Right ventricle myocardium inferior (tissue), 1 donor: Measurements from ENCODE around the gene BACH2. TPM values are rescaled to one million over a fixed set of nuclear protein-coding genes. Genes with fewer than 3 reads are reported as not detected.
A peak's percentile ranks its signal among the peaks of the same experiment; 100 is the strongest.
"Not testable (repeated sequence)": the region's sequence is repeated elsewhere in the genome, so short reads cannot be mapped to it uniquely, and the experiment has no call there.

Source experiments
- ATAC-seq: fragments of 200-7000 bp; cut with Tn5 transposase; one replicate; pipeline ENCODE4 v1.9.1; 2020; ENCODE audit warnings: mild to moderate bottlenecking, moderate library complexity
- DNase-seq: peaks from one replicate; pipeline ENCODE4 v3.0.0; 2021; ENCODE audit errors: missing footprints
- intact Hi-C: fragments of 100-400 bp; cut with DNase I; formaldehyde crosslinking; loops from one replicate; pipeline ENCODE4 v1.11.0; 2022
- total RNA-seq: library from RNA; stranded (reverse); fragmentation: NEBNext Ultra II Directional; extraction: Animal tissue kit (Norgen Biotek cat#: 25700); gene quantifications from one replicate; pipeline ENCODE4 v1.2.1, GENCODE V29; 2021
- donor health status: DM: no; HTN: yes; CAD: no; lungs with severe emphysema.

BACH2 gene
- total RNA-seq, 1 donor from 2014 or later = 2.2 TPM

DNA sequence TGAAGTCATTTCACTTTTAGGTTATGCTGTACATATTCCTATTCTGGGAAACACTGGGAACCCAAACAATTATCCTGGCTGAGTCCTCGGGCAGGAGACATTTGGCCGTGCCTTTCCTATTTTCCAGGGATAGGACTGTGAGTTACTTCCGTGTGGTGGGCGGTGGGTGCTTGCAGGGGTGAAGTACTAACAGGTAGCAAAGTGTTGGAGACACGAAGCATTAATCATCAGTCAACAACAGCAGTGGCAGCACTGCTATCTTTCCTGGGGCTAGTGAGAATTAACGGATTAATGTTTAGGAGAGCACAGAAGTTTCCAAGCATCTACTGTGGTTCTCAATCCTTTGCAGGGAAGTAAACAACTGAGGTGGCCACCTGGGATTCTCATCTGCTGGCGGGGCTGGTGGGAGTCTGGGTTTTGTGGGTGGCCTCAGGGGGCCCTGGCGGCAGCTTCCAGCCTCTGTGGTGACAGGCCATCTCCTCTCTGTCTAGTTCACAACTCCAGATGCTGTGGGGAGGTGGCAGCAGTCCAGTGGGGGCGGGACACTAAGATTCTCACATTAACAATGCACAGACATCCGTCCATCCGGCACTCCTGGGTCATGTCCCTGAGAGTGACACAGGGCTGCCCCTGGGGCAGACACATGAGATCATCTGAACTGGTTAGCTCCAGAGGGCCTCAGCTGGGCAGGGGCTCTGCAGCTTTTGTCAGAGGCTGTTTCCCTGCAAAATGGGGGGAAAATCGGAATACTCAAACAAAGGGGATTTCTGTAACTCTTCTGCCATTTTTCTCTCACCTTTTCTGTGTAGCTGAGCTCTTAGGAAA lies 311.5 kb downstream of the BACH2 start:
- peak; percentile 85 for ATAC-seq
- intact Hi-C loops = no loop called here
- peak; percentile 82 for DNase-seq

DNA sequence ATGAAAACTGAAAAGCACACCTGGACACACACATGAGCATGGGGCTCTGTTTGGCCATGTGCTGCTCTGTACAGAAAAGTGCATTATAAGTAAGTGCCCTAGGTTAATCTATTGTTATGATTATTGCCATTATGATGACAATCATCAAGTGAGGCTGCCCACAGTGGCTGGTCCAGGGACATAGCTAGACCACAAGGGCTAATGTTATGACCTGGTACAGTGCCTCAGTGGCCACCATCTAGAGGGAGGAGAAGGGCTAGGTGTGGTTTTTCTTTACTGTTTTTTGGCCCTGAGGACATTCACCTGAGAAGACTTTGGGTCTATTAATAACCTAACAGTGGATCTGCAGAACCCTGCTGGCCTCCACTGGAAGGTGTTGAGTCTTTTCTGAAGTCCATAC lies 316.3 kb downstream of the BACH2 start:
- ATAC-seq = no peak
- intact Hi-C loops = no loop called here
- DNase-seq = no peak

DNA sequence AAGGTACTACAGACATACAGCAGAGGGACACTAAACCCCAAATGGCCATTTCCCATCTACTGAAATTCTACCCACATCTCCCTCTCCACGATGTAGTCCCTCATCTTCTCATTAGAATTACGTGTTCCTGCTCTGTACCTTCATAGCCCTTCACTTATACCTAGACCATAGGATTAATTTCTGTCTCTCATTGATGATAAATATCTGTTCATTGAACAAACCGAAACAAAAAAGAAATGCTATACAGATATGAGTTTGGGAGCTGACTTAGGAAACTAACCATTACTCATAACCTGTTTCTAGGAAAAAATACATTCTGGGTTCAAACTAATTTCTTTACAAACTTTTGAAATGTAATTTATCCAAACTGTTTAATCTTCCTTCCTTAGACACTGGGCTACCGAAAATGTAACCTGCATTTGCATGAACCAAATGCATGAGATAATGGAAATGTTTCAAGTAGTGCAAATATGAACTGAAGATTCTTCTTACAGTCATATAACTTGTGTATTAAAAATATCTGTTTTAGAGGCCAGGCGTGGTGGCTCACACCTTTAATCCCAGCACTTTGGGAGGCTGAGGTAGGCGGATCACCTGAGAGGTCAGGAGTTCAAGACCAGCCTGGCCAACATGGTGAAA lies 317.0 kb downstream of the BACH2 start:
- DNase-seq = no peak
- intact Hi-C loops = loop anchor here (10.0 kb wide), 2 partner anchors 115 to 195 kb away; no protein-coding TSS in a partner anchor
- ATAC-seq = no peak

DNA sequence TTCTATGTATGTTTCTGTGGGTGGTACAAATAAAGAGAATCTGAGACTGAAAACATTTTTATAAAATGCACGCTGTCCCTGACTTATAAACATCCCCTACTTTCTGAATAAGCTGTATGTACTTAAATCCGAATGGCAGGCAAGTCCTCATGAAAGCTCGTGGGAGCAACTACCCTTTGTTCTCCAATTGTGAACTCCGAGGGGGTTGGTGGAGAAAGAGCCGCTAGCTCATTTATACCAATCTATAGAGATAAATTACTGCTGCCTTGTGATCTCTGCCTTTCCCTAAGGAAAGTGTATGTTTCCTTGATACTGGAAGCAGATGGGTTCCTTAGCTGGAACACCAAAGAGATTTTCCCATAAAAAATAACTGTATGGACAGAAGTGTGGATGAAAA lies 317.9 kb downstream of the BACH2 start:
- ATAC-seq (no peak), DNase-seq (no peak)
- intact Hi-C loops = loop anchor here (10.0 kb wide), 2 partner anchors 116 to 196 kb away; no protein-coding TSS in a partner anchor

DNA sequence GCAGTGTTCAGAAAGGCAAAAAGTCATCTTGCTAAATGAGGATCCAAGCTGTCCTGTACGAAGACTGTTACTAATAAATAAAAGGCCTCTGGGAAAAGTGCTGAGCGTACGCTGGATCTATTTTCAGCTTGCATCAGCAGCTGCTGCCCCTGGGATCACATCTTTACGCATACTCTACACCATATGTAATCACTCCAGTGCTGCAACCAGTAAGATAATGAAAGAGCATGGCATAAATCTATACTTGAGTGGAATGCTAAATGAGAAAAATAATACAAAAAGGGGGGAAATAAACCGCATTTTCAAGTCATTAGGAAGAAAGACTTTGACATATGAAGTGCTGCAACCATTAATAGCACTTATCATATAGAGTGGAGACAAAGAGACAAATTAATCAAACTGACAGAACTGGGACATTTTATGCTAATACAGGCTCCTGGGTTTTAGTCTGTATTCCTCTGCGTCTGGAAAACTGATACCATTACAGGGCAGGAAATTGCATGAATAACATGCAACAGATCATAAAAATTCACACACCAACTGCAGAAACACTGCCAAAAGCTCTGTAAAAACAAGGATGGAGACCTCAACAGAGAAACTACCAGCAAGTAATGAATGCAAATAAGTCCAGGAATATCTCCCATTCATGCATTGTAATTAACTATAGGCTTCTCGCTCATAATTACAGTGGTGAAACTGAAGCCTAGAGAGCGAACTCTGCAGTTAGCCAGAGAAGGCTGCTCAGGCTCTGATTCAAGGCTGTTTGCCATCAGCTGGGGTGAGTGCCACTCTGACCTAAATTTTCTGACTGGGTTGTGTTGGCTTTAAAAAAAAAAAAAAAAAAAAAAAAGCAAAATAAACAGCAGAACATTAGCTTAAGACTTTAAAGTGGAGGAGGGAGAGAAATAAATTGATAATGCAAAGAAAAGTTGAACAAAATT lies 318.6 kb downstream of the BACH2 start:
- DNase-seq = no peak
- intact Hi-C loops = loop anchor here (10.0 kb wide), 2 partner anchors 117 to 197 kb away; no protein-coding TSS in a partner anchor
- peak; percentile 72 for ATAC-seq

DNA sequence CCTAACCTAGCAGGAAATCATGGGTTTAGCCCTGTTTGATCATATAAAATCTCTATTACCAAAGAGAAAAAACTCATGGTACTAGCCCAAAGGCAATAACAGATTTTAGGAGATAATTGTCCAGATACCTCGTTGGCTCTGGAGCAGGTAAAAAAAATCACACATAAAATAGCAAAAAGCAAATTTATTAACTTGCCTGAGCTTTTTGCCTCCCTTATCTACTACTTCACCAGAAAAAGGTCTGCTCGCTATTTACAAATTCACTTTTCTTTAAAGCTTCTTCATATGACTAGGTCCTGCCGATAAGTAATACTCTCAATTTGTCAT lies 320.0 kb downstream of the BACH2 start:
- intact Hi-C loops = loop anchor here (10.0 kb wide), 2 partner anchors 118 to 198 kb away; no protein-coding TSS in a partner anchor
- DNase-seq (no peak), ATAC-seq (no peak)

DNA sequence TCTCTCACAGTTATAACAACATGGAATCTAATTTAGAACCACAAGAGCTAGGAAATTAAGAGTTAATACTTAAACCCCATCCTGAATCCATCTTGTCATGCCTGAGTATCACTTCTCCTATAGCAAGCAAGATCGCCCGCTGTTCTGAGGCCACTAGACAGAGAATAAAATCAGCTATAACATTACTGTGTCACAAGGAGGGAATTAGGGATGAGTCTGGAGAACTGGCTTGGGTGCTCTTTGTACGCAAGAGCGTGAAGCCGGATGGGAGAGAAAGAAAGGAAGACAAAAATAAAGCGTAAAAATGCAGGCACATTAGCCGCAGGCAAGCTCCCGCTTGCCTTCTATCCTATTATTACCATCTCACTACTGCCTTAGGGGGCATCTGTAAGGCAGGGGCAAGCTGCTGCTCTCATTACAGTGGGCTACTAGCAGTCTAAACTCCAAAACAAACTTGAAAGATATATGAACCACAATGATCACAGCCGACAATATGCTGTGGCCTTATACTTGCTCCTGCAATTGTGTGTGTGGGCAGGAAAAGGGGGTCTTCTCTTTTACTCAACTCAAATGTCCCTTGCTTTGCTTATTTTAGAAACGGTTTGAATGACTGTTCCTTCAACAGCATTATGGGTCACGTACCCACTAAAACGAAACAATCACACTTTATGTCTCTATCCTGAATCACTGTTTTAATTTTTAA lies 320.5 kb downstream of the BACH2 start:
- intact Hi-C loops = loop anchor here (10.0 kb wide), 2 partner anchors 119 to 199 kb away; no protein-coding TSS in a partner anchor
- ATAC-seq = no peak
- DNase-seq = no peak

DNA sequence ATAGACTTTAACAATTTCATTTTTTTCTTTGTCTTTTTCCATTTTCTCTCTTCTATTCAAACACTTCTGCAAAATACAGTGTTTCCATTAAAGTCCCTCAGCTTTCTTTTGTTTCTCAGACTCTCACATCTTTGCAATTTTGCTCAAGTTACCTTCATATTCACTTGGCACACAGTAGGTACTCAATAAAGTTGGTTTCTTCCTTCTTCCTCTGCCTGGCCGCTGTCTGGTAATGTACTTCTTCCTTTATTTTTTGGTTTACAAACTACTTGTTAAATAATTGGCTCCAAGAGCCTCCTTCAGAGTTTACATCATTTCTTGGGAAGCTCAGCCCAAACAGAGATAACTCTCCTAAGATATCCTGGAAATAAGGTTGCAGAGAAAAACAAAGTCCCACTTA lies 321.3 kb downstream of the BACH2 start:
- ATAC-seq (no peak), DNase-seq (no peak)
- intact Hi-C loops = loop anchor here (10.0 kb wide), 2 partner anchors 119 to 199 kb away; no protein-coding TSS in a partner anchor

DNA sequence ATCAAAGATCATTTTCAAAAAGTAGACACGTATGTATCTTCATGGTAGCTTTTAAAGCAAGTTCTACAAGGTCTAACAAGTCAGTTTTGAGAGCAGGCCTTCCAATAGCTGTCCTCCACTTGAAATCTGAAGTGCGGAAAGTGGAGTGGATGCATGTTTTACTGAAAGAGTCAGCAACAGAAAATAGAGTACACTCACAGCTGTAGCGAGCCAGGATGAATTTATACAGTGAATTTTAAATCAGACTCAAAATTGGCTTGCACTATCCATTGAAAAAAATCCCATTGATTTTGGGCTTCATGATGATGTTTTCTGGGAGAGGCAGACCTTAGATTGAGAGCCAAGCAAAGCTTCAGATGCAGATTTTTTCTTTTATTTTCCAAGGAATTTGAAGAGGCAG lies 321.8 kb downstream of the BACH2 start:
- DNase-seq = no peak
- peak; percentile 71 for ATAC-seq
- intact Hi-C loops = loop anchor here (5.0 to 10.0 kb wide), 3 partner anchors 120 to 322 kb away; partner anchors contain the start of gene BACH2

DNA sequence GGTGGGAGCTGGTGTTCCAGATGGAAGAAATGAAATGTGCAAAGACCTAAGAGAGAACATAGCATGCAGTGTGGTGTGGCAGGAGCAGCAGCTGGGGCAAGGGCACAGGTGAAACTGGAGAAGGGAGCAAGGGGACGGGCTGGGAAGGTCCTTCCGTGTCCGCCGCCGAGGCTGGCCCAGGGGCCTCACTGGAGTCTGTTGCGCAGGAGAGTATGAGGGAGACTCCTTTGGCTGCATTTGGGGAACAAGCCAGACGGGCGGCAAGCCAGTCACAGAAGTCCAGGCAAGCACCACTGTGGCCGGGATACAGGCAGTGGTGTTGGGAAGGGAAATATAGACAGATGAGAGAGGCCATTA lies 324.6 kb downstream of the BACH2 start:
- peak; percentile 62 for DNase-seq

DNA sequence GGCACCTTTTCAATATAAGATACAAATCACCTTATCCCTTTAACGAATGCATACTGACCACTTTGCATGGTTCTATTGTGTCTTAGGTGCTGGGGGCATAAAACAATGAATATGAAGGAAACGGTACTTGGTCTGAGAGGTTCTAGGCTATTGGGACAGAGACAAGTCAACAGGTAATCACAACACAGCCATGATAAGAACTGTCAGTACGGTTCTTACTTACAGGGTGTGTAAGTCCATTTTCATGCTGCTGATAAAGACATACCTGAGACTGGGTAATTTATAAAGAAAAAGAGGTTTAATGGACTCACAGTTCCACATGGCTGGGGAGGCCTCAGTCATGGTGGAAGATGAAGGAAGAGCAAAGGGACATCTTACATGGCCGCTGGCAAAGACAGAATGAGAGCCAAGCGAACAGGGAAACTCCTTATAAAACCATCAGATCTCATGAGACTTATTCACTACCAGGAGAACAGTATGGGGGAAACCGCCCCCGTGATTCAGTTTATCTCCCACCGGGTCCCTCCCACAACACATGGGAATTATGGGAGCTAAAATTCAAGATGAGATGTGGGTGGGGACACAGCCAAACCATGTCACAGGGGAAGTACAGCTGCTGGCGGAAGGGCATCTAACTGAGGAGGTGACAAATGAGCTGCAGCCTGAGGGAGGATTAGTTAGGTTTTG lies 325.2 kb downstream of the BACH2 start:
- intact Hi-C loops = loop anchor here (2.0 to 10.0 kb wide), 4 partner anchors 123 to 421 kb away; partner anchors contain the start of gene BACH2

More for the DNA sequence above, 324.6 kb downstream of the BACH2 start:
- ATAC-seq = no peak
- intact Hi-C loops = loop anchor here (5.0 to 10.0 kb wide), 3 partner anchors 123 to 325 kb away; partner anchors contain the start of gene BACH2

DNA sequence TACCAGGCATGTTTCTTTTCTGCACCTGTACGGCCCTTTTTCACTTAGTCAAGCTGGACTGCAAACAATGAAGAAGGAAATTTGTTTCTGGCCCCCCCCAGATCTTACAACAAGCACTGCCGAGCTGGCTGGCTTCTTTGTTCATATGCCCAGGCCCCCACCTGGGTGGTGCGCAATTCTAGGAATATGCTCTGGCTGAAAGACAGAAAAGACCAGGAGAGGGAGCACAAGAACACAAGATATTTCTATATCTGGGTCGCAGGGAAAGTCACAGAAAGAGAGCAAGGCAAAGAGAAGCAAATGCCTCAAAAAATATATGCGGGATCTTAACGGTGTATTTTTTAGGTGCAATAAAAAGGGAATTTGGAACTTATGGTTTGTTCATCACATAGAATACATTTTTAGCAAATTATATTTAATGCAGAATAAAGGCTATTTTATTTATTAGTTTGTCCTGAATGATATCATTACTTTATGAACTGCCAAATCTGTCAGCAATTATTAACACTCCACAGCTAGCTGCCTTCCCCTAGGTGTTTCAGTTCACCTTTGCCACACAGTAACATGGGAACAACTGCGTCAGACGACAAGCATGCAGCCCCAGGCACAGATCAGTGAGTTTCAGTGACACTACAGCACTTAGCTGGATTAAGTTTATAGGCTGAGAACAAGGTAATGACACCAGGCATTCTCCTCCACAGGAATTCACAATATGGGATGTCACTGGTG lies 325.9 kb downstream of the BACH2 start:
- DNase-seq = peak; percentile 34
- peak; percentile 72 for ATAC-seq
- intact Hi-C loops = loop anchor here (1.0 to 10.0 kb wide), 5 partner anchors 124 to 509 kb away; partner anchors contain the start of gene BACH2

More for the DNA sequence above, 325.2 kb downstream of the BACH2 start:
- not testable (repeated sequence) for DNase-seq, ATAC-seq

DNA sequence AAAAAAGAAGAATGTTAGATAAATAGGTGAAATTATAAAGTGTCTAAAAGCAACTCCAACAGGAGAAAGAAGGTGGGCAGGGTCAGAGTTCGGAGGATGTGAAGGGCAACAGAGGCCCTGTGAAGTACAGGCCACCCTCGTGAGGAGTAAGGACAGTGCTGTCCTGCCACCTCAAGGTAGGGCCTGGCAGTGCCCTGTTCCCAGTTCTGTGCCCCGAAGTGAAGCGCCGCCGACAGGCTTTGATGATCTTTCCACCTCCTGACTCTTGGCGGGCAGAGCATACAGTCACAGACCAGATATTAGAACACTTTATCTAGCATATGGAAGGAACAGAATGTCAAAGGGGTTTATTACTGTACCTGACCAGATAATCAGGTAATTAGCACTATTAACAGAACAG lies 326.6 kb downstream of the BACH2 start:
- intact Hi-C loops = loop anchor here (1.0 to 10.0 kb wide), 5 partner anchors 125 to 509 kb away; partner anchors contain the start of gene BACH2
- DNase-seq = peak; percentile 33
- no peak for ATAC-seq

DNA sequence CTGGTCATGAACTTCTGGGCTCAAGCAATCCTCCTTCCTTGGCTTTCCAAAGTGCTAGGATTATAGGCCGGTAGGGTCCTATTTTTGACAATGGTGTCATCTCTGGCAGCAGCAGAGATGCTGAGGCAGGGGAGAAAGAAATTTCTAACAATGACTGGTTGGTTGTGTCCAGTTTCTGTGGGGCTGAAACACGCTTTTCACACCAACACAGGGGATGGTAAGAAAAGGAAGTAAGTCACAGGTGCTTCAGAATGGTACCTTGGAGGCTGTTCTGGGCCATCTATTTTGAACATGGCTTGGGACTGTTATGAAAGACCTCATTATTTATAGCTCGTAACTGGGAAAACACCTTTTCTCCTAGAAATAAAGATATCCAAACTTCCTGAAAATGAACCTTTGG lies 329.7 kb downstream of the BACH2 start:
- no peak for ATAC-seq
- intact Hi-C loops = no loop called here
- DNase-seq = no peak

DNA sequence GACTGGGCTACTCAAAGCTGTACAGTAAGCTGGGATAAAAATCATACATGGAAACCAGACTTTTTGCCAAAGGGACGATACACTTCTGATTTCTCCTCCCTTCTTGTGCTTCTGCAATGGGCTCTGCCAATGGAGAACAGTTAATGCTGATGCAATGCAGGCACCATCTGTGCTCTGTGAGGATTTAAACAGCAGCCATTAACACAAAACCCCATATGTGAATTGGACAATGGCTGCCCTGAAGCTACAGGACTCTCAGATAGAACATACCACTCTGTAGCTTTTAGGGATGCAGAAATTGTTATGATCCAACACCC lies 330.5 kb downstream of the BACH2 start:
- intact Hi-C loops = no loop called here
- DNase-seq = no peak
- ATAC-seq = no peak

DNA sequence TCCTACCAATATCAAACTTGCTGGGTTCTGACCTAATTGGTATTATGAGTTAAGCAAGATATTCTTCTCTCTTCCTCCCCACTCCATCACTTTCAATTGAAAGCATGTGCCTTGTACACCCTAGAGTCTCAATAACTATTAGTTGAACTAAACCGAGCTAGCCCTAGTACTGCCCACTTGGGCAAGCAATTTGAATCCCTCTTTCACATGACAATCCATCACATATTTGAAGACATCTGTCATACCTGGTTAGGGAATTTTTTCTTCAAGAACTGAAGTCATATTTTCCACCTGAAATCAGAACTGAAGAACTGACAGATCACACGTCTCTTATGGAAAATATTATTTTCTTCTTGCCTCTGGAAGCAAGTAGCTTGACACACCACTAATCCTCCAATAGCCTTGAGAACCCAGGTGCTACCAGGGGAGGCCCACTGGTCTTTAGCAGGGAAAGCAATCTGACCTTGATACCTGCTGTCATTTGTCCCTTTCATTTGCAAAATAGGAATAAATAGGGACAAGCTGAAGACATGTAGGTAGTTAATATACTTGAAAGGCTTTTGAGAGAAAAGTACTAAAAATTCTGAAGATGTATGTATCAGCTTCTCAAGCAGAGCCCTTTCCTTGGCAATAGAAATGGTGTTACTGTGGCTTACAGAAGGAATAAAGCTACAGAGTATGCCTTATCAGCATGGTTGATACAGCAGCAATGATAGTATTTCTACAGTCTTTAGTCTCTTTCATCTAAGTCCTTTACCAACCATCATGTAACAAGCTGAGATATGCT lies 331.0 kb downstream of the BACH2 start:
- no peak for DNase-seq
- ATAC-seq = no peak
- intact Hi-C loops = no loop called here
